SKM-1 treated with dmso at 0.1 percent for 144 hours (cell line): Measurements from ENCODE around the gene PSTPIP2.
"Not testable (repeated sequence)": the region's sequence is repeated elsewhere in the genome, so short reads cannot be mapped to it uniquely, and the experiment has no call there.

ENCODE experiments used
- DNase-seq: peaks from one replicate; lab custom pipeline; 2025; ENCODE audit not compliant: unreplicated experiment; lab: John Stamatoyannopoulos, UW

Gene PSTPIP2, protein sequence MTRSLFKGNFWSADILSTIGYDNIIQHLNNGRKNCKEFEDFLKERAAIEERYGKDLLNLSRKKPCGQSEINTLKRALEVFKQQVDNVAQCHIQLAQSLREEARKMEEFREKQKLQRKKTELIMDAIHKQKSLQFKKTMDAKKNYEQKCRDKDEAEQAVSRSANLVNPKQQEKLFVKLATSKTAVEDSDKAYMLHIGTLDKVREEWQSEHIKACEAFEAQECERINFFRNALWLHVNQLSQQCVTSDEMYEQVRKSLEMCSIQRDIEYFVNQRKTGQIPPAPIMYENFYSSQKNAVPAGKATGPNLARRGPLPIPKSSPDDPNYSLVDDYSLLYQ

GRCh38 chr18:46071653-46072375 is at the start of gene PSTPIP2:
PSTPIP2 (minus strand) TSS chr18:46072260; CDS start chr18:46072188, 72 bp downstream.
- DNase-seq = peak; percentile 57

DNA sequence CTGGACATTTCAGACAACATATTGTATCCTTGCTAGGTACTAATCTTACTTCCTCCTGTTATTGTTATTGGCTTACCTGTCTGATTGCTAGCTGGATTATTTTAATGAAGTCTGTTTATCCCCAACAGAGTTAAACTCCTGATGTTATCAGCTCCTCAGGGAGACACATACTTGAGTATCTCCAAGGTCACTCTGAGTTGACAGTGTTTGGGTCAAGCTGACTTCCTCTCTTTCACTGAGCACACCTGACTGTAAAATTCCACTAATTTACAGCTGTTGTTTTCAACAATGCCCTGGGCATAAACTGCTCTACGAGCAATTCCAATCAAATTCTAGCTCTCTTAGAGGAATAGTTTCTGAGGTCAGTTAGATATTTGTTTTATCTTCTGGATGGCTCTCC is 41.7 kb upstream of the PSTPIP2 start:
- no peak for DNase-seq

DNA sequence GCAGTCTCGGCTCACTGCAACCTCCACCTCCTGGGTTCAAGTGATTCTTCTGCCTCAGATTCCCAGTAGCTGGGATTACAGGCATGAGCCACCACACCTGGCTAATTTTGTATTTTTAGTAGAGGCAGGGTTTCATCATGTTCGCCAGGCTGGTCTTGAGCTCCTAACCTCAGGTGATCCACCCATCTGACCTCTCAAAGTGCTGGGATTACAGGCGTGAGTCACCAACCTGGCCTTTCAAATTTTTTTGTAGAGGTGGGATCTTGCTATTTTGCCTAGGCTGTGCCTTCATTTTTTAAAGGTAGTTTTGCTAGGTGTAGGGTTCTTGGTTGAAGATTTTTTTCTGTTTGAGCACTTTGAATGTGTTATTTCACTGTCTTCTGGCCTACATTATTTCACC is 38.3 kb upstream of the PSTPIP2 start:
- no peak for DNase-seq

DNA sequence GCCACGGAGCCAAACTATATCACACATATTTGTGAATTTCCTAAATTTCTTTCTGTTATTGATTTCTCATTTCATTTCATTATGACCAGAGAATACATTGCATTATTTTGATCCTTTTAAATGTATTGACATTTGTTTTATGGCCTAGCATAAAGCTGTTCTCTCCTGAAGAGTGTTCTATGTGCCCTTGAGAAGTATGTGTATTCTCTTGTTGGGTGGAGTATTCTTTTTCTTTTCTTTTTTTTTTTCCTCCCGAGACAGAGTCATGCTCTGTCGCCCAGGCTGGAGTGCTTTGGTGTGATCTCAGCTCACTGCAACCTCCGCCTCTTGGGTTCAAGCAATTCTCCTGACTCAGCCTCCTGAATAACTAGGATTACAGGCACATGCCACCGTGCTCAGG is 37.3 kb upstream of the PSTPIP2 start:
- no peak for DNase-seq

DNA sequence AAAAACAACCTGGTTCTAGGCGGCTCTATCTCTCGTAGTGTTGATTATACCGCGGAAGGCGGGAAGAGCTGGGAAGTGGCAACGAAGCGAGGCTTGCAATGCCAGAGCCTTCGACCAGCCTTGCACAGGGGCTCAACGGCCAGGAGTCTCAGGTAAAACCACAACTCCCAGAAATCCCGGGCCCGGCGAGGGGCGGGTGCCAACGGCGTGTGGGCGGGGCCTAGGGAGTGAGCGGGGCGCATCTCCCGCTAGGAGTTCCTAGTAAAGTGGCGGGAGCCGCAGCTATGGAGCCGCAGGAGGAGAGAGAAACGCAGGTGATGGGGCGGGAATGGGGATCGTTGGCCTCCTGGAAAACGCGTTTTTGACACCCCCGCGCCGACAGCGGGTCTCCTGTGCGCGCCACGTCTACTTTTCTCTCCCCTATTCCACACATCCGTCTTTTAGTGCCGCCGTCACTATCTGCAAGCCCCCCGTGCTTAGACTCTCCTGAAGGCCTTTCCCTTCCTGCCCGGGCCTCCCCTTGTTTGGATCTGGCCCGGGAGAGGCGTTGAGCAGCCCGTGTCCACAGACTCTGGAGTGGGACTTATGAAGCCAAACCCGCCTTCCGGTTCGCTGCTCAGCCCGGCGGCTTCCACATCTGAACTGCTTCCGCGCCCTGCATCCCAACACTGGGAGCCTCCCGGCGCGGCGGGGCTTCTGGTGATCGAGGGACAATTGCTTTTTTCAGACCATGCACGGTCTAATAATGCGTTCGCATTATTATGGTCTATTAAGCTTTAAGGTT is 32.3 kb upstream of the PSTPIP2 start, which contains the start of gene HAUS1:
TSS of gene HAUS1 (plus strand) at position 258 of the 784 bp plus-strand sequence. CDS start at position 285, 27 bp downstream.
- peak; percentile 81 for DNase-seq

DNA sequence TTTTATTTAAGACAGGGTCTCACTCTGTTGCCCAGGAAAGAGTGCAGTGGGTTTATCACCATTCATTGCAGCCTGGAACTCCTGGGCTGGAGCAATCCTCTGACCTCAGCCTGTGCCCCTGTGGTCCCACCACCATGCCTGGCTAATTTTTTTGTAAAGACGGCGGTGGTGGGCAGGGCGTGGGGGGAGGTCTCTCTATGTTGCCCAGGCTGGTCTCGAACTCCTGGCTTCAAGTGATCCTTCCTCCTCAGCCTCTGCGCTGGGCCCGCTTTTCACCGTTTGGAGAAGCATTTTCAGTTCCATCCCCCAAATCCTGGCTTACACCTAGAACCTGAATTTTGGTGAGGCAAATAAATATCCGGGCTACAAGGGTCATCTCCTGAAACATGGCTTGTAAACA is 27.4 kb upstream of the PSTPIP2 start:
- no peak for DNase-seq

- no peak for DNase-seq
These were observed 26.5 kb upstream of the PSTPIP2 start for GRCh38 chr18:46098616-46098933.

- peak; percentile 82 for DNase-seq
These were observed 25.9 kb upstream of the PSTPIP2 start, which contains the start of gene ATP5F1A for GRCh38 chr18:46097801-46098615. ATP5F1A (minus strand) TSS chr18:46098296; CDS start chr18:46098231, 65 bp downstream.

- DNase-seq = no peak
These were observed 25.4 kb upstream of the PSTPIP2 start for GRCh38 chr18:46097431-46097800.

- peak; percentile 6 for DNase-seq
These were observed 24.7 kb upstream of the PSTPIP2 start for GRCh38 chr18:46096651-46097300.

DNA sequence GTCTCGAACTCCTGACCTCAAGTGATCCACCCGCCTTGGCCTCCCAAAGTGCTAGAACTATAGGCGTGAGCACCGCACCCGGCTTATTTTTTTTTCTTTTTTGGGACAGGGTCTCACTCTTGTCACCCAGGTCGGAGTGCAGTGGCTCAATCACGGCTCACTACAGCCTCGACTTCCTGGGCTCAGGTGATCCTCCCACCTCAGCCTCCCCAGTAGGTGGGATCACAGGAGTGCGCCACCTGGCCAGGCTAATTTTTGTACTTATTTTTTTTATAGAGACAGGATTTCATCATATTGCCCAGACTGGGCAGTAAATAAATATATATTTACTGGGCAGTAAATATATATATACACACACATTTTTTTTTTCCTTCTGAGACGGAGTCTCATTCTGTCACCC is 23.5 kb upstream of the PSTPIP2 start:
- DNase-seq = no peak

- DNase-seq = not testable (repeated sequence)
These were observed 16.4 kb upstream of the PSTPIP2 start for GRCh38 chr18:46088501-46088900.

- no peak for DNase-seq
These were observed 12.4 kb upstream of the PSTPIP2 start for GRCh38 chr18:46084431-46084830.

DNA sequence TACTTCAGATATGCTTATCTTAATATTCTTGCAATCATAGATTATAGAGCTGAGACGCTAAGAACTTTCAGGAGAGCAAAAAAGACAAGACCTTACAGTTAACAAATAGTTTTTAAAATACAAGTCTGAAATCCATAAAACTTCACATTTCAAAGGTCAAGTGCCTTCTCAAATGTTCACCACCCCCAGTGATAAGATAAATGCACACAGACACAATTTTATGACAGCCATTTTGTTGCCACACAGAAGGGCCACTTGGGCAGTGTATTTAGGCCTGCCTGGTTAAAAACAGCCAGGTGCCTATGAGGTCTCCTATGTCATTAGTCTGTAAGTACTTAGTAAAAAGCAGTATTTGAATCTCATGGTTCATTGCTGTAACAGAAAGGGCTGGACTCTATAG is 8.1 kb upstream of the PSTPIP2 start:
- DNase-seq = no peak

DNA sequence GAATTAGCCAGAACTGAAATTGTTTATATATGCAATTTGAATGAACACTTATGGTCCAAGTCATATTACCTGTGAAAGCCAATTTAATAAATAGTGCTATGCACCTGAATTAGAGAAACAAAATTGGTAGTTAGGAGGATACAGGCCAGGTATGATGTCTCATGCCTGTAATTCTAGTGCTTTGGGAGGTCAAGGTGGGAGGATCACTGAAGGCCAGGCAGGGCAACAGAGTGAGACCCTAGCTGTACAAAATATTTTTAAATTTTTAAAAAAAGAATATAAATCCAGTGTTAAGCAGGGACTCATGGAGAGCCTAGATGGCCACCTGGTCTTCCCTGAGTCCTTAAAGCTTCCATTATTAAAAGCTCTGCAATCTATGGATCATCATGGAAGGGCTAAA is 7.3 kb upstream of the PSTPIP2 start:
- DNase-seq = no peak

DNA sequence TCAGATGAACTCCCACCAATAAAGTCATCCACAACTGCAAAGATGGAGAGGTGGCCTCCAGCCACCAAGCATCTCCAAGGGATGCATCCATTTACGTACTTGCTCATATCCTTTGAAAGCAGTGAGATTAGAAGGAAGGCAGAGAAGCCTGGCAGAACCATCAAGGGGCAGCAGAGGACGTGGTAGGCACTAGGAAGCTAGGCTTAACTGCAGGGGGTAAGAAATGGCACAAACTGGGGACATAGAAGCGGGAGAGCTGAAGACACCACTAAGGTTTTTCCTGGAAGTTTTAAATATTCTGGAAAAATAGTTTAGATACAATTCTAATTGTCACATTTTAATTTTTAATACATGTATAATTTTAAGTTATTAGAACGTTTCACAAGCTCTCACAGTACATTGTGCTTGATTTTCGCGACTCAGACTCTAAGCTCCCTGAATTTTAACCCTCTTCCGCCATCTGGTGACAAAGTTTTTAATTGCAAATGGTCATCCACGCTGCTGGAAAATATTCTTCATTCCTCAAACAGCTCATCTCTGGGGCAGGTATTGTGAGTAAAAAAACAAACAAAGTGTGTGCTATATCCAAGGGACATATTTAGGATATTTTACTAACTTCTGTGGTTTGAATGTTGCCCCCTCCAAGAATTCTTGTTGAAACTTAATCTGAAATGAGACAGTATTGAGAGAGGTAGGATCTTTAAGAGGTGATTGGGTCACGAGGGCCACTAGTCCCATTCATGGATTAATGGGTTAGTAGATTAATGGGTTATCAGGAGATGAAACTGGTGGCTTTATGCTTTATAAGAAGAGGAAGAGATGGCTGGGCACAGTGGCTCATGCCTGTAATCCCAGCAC is 1.6 kb upstream of the PSTPIP2 start:
- peak; percentile 71 for DNase-seq

DNA sequence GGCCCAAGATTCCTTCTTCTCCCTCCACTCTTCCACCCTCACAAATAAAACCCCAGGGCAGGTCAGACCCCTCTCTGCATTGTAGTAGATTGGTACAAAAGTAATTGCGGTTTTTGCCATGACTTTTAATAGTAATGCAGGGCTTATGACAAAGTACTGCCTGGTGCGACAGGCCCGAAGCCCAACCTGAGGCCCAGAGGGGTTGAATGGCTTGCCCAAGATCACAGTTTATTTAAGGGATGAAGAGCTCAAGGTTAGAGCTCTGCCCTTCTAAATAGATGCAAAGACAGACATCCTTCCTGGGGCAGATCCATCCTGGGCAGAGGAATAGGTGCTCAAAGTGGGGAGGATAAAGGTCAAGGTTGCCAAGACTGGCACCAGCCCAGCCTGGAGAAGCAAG is 899 bp upstream of the PSTPIP2 start:
- DNase-seq = no peak

DNA sequence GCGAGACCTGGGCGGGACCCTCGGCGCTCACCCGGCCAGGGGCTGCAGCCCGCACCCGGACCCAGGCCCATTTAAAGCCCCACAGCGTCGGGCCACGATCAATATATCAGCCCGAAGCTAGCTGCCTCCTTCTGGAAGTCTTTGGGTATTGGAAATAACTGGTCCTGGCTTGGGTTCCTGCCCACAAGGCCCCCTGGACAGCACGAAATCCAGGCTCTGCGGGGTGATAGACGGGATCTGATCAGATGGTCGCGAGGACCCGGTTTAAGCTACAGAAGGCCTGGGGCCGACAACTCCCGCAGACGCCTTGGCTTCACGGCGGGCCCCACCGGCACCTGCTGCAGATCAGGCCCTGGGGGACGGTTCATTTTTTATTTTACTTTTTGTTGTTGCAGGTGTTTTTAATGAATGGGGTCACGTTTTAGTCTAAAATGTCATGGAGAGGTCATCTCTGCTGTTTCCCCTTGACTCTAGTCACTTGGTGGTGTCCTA is 362 bp upstream of the PSTPIP2 start:
- no peak for DNase-seq
